ENCODE data around the gene USP10.
A peak's percentile ranks its signal among the peaks of the same experiment; 100 is the strongest.
"Not testable (repeated sequence)": the region's sequence is repeated elsewhere in the genome, so short reads cannot be mapped to it uniquely, and the experiment has no call there.

USP10 gene

DNA sequence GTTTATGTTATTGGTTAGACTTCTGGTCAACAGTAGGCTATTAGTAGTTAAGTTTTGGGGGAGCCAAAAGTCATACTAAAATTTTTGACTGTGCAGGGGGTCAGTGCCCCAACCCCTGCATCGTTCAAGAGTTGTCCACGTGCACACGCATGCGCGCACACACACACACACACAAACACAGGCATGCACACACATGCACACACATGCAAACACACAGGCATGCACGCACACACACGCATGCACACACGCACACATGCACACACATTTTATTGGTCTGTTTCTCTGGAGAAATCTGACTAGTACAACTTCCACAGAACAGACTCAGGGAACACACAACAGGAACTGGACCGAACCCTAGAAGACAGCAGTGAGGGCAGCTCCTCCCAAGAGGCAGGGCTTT, 24.4 kb upstream of the USP10 start:
- DNase-seq (ENCODE audit: low read depth): no peak

DNA sequence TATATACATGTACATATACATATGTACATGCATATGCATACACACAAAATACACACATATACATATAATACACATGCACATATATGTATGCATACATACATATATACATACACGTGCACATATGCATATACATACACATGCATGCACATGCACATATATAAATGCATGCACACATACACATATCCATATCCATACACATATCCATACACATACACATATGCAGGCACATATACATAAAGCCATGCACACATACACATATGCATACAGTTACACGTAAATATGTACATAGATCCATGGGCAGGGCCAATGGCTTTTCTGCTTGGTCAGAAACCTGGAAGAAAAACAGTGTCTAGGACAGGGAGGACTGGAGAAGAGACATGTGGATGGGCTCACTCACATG, 23.9 kb upstream of the USP10 start:
- no peak for DNase-seq (ENCODE audit: low read depth)

- DNase-seq (ENCODE audit: low read depth): no peak
These were observed 22.6 kb upstream of the USP10 start for GRCh38 chr16:84677017-84677803.

DNA sequence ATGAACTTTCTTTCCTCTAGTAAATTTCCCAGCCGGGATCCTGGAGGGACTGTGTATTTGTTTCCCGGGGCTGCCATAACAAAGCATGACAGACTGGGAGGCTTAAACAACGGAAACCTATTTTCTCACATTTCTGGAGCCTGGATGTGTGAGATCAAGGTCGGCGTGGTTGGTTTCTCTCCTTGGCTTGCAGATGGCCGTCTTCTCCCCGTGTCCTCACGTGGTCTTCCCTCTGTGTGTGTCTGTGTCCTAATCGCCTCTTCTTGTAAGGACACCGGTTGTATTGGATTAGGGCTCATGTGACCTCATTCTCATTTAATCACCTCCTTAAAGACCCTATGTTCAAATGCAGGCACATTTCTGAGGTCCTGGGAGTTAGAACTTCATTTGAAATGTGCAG, 22.0 kb upstream of the USP10 start:
- DNase-seq (ENCODE audit: low read depth): no peak

- DNase-seq (ENCODE audit: low read depth): no peak
These were observed 21.3 kb upstream of the USP10 start for GRCh38 chr16:84678541-84678940.

DNA sequence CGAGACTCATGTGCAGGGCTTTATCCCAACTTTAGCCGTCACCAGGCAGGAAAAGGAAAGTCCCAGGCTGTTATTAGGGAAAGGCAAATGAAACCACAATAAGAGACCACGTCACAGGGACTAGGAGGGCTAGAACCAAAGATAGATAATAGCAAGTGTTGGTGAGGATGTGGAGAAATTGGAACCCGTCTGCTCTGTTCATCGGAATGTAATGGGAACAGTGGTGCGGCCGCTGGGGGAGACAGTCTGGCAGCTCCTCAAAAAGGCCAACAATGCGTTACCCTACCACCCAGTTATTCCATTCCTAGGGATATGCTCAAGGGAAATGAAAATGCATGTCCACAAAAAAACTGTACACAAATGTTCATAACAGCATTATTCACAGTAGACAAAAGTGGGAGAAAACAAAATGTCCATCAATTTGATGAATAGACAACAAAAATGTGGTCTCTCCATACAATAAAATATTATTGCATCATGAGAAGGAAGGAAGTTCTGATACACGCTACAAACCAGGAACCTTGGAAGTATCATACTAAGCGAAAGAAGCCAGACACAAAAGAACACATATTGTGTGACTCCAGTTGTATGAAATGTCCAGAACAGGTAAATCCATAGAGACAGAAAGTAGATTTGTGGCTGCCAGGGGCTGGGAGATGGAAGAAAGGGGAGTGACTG, 19.5 kb upstream of the USP10 start:
- DNase-seq (ENCODE audit: low read depth): no peak

GRCh38 chr16:84680843-84681629, 18.8 kb upstream of the USP10 start:
- no peak for DNase-seq (ENCODE audit: low read depth)

DNA sequence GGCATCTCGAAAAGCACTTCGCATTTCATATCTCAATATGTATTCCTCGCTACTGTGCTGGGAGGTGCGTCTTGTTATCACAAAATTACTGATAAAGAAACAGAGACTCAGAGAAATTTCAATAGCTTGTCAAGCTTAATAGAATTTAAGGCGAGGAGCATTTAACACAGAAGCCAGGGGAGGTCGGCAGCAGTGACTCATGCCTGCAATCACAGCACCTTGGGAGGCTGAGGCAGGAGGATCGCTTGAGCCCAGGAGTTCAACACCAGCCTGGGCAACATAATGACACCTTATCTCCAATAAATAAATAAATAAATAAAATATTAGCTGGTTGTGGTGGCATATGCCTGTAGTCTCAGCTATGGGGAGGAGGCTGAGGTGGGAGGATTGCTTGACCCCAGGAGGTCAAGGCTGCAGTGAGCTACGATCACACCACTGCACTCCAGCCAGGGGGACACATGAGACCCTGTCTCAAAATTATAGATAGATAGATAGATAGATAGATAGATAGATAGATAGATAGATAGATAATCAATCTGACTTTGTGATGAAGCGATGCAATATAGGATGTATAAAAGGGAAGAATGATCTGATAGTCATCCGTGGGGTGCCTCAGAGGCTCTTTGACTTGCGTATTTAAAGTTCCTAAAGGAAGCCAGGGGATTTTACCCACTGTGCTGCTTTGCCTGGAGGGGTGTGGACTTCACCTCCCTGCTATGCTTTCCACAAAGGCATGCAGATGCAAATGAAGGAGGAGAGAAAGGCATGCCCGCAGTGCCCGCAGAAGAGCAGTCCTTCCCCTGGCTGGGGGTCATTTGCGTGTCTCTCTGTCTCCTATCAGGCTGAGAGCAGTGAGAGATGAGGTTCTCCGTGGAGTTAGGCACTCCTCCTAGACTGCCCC, 15.9 kb upstream of the USP10 start:
- no peak for DNase-seq (ENCODE audit: low read depth)

- DNase-seq (ENCODE audit: low read depth): no peak
These were observed 15.2 kb upstream of the USP10 start for GRCh38 chr16:84684592-84684965.

GRCh38 chr16:84685210-84685609, 14.6 kb upstream of the USP10 start:
- DNase-seq (ENCODE audit: low read depth): no peak

DNA sequence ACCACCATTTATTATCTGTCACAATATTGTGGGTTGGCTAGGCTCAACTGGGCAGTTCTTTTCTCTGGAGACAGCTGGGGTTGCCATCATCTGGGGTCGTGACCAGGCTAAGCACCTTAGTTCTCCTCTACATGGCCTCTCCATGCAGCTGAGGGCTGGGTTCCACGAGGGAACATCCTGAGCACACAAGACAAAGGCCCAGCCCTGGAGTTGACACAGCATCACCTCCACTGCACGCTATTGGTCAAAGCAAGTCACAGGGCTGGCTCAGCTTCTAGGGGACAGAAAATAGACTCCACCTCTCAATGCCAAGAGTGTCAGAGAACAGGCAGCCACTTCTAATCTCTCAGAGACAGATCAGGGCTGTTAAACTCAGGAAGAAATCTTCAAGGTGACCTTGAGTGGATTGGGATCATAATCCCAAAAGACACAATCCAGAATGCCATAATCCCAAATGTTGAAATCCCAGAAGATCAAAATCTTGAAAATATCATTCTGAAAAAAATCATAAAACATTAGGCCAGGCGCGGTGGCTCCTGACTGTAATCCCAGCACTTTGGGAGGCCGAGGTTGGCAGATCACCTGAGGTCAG, 13.0 kb upstream of the USP10 start:
- DNase-seq (ENCODE audit: low read depth): no peak

DNA sequence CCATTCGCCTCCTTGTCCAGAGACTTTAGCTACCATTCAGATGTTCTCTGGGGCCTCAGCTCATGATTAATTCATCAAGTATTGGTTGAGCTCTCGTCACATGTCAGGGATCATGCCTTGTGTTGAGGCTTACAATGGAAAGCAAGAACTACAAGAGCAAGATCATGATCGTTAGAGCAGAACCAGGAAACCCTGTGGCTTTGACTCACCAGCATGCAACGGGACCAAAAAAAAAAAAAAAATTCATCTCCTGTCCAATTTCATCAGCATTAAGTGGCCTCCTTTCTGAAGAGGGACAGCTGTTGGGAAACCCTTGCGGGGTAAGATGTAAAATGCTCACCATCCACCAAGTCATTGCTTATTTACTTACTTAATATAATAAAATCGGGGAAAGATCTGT, 12.1 kb upstream of the USP10 start:
- DNase-seq (ENCODE audit: low read depth): peak; percentile 80

DNA sequence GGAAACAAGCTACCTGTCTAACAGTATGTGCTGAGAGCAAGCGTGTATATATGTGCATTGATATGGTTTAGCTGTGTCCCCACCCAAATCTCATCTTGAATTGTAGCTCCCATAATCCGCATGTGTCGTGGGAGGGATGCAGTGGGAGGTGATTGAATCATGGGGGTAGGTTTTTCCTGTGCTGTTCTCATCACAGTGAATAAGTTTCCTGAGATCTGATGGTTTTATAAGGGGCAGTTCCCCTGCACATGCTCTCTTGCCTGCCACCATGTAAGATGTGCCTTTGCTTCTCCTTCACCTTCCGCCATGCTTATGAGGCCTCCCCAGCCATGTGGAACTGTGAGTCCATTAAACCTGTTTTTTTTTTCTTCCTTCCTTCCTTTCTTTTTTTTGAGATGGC, 11.6 kb upstream of the USP10 start:
- not testable (repeated sequence) for DNase-seq (ENCODE audit: low read depth)

DNA sequence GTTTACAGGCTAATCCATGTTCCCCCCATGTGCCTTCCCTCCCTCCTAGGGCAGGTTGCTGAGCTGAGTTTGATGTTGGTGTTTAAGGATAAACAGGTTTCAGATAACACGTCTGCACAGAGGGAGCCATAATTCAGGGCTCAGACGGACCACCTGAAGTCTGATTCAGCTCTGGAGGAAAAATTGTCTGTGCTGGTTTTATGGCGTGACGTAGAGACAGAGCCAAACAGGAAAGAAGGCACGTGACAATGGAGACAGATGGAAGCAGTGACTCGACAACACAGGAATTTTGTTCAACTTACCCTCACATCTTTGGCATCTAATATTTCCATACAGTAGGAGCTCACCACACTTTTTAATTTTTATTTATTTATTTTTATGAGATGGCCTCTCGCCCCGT, 10.7 kb upstream of the USP10 start:
- peak; percentile 85 for DNase-seq (ENCODE audit: low read depth)

DNA sequence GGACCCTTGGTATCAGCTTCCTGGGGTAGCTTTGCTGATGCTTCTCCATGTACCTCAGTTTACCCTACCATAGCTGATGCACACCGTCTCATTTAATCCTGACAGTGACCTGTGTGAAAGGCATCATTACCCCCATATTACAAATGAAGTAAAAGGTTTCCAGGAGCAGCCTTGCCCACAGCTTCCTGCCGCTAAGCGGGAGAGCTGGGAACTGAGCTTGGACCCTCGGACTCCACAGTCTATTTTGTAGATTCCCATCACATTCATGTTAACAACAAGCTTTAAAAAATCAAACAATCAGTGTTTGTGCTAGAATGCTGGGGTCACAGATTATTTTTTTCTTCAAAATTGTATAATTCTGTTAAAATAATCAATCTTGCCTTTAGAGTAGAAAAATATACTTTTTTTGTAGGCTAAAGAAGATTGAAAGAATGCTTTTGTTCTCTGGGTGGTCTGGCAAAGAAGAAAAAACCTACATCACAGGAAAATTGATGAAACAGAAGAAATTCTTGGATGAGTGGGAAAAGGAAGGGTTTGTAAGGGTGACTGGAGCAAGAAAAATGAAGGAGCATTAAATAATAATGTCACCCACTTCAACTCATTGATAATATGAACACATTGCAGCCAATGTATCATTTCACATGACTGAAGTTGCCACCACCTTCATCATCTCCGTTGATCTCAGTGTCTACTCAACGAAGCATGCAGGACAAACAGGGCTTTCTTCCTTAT, 9.5 kb upstream of the USP10 start:
- DNase-seq (ENCODE audit: low read depth): no peak

- DNase-seq (ENCODE audit: low read depth): no peak
These were observed 7.2 kb upstream of the USP10 start for GRCh38 chr16:84692451-84693214.

DNA sequence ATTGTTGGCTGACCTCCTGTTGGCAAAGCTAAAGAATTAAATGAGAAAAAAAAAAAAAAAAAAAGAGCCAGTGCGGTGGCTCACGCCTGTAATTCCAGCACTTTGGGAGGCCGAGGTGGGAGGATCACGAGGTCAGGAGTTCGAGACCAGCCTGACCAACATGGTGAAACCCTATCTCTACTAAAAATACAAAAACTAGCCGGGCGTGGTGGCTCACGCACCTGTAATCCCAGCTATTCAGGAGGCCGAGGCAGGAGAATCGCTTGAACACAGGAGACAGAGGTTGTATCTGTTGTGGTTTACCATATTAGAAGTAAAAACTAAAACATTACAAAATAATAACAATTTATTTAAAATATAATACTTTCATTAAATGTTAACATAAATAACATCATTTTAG, 5.9 kb upstream of the USP10 start:
- not testable (repeated sequence) for DNase-seq (ENCODE audit: low read depth)

GRCh38 chr16:84694980-84695379, 4.8 kb upstream of the USP10 start:
- no peak for DNase-seq (ENCODE audit: low read depth)

DNA sequence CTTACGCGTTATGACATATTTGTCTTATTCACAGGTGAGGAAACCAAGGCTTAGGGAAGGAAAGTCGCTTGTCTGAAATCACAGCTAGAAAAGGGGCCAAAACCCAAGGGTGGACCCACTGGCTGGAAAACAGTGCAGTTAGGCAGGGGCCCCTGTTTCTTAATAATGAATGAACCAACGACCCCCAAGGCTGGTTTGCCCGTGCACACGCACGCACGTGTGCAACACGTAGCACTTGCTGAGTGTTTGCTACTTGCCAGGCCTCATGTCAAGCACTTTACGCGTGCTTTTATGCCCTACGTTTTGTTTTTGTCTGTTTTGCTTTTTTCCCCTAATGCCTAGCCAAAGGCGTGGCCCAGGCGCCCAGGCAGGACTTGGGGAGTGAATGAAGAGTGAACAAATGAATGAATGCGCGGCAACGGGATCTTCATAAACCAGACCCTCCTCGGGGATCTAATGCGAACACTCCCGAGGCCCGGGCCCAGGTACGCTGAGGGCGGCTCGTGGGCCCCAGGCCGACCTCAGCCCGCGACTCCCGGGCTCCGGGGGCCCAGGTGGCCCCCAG, 571 bp upstream of the USP10 start:
- DNase-seq (ENCODE audit: low read depth): no peak

Data from GM04504 (cell line).